ENCODE measurements around the gene TMEM171.

TMEM171 gene

GRCh38 chr5:73111536-73111935 lies 8.8 kb upstream of the TMEM171 start:
- in situ Hi-C loops (cut with HindIII; ENCODE audit: low pct_unique_long_range_greater_than_20kb, low sequenced_read_pairs), result no loop called here
- no peak for TF ChIP-seq JUND (IDR thresholded peaks at IDR 0.05; ENCODE audit: low read depth)
- DNase-seq (ENCODE audit: low read depth in 1 of 2, low spot score in 1 of 2), result no peak

DNA sequence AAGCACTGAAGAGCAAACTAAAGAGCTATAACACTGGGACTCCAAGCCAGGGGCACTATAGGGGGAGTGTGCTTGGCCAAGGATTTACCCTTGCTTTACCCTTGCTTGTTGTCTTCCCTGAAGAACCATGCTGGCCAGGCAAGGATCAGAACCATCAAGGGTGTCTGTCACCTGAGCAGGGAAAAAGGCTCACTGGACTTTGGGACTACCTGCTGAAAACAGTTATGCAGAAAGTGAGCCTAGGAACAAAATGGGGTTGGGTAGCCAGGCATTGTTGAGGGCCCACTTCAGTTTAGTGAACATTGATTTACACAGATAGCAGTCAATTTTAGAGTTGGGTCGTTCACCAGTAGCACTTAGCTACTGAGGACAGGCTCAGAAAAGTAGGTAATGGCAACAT lies 8.0 kb upstream of the TMEM171 start:
- no peak for TF ChIP-seq JUND (IDR thresholded peaks at IDR 0.05; ENCODE audit: low read depth)
- in situ Hi-C loops (cut with HindIII; ENCODE audit: low pct_unique_long_range_greater_than_20kb, low sequenced_read_pairs), result no loop called here
- DNase-seq (ENCODE audit: low read depth in 1 of 2, low spot score in 1 of 2), result no peak

DNA sequence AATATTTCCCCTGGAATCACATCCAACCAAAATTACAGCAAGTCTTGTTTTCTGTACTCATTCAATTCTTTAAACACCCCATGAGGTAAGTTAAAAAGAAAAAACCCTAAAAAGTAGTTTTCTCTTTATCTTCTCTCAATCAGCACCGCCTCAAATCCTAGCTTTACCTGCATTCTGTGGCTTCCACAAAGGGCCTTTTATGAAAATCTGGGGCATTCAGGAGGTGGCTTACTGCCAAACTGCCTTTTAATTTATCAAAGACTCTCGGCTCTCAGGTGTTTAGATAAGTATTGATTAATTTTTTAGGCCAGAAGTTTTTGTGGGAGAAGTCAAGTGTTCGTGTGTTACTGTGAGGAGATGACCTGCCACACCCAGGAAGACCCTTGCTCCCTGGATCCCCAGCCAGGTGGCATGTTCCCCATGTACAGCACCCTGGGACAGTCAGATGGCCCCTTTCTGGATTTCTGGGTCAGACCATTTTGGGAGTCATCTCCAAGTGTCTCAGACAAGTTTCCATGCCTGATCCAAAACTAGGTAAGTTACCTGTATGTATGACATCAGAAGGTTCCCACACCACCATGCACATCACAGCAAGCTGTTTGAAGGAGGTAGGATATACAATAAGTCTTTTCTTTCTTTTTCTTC lies 6.2 kb upstream of the TMEM171 start:
- TF ChIP-seq JUND (IDR thresholded peaks at IDR 0.05; ENCODE audit: low read depth), result no peak
- in situ Hi-C loops (cut with HindIII; ENCODE audit: low pct_unique_long_range_greater_than_20kb, low sequenced_read_pairs), result no loop called here
- DNase-seq (ENCODE audit: low read depth in 1 of 2, low spot score in 1 of 2), result no peak

DNA sequence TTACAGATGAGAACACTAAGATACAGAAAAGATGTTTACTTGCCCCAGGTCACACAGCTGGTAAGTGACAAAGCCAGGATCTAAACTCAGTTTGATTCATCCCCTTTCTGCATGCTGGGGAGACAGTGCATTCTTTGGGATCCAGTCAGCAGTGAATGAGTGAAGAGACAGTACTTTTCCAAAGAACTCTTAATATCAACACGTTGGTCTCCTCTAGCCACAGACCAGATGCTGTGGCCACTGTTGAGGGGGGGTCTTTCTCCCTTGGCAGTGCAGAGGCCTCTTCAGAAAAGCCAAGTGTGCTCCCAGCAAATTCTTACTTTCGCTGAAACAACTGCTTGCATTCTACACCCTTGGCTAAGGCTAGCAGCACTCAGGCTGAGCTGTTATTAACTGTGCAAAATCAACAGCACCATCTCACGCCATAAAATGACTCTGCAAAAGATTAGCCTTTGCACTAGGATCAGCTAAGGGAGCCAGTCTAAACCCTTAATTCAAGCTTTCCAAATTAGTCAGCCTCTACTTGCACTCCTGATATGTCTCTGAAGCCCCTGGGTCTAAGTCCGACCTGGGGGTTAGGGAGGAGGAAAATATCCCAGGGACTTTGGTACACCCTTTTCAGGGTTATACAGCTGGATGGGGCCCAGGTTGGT lies 4.8 kb upstream of the TMEM171 start:
- peak in 1 of 2 experiments; percentile 11 for DNase-seq (ENCODE audit: low read depth in 1 of 2, low spot score in 1 of 2)
- in situ Hi-C loops (cut with HindIII; ENCODE audit: low pct_unique_long_range_greater_than_20kb, low sequenced_read_pairs), result no loop called here
- TF ChIP-seq JUND (IDR thresholded peaks at IDR 0.05; ENCODE audit: low read depth), result no peak

DNA sequence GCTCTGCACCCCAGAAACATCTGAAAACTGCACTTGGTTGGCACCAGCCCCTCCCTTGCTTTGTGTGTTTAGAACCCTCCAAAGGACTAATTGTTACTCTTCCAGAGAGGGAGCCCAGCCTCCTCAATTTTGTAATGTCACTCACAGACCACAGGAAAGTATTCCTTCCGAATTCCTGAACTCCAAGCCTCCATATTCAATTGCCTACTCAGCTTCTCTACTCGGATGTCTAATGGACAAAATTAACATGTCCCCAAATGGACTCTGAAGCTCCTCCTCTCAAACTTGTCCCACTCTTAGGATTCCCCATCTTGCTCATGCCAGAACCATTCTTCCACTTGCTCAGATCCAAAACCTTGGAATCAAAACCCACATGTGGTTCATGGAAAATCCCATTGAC lies 3.9 kb upstream of the TMEM171 start:
- no peak for TF ChIP-seq JUND (IDR thresholded peaks at IDR 0.05; ENCODE audit: low read depth)
- in situ Hi-C loops (cut with HindIII; ENCODE audit: low pct_unique_long_range_greater_than_20kb, low sequenced_read_pairs), result no loop called here

DNA sequence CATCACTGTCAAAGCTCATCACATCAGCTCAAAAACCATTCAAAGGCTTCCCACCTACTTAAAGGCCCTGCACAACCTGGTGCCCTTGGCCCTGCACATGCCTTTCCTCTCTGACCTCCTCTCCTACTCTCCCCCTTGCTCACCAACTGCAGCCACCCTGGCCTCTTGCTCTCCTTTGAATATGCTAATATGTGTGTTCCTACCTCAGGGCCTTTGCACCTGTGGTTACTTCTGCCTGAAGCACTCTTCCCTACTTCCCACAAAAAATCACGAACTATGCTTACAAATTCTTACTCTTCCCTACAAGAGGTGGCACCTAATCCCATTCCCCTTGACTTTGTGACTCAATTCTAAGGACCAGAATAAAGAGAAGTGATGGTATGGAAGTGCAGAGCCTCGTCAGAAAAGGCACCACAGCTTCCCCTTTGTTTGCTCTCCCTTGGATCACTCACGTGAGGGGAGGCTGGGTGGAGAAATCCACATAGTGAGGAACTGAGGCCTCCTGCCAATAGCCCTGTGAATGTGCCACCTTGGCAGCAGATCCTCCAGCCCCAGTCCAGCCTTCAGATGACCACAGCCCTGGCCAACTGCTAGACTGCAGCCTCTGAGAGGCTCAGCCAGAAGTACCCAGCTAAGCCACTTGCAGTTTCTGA lies 3.2 kb upstream of the TMEM171 start:
- TF ChIP-seq JUND (IDR thresholded peaks at IDR 0.05; ENCODE audit: low read depth), result no peak
- in situ Hi-C loops (cut with HindIII; ENCODE audit: low pct_unique_long_range_greater_than_20kb, low sequenced_read_pairs), result no loop called here
- DNase-seq (ENCODE audit: low read depth in 1 of 2, low spot score in 1 of 2), result no peak

More for the DNA sequence above, 3.9 kb upstream of the TMEM171 start:
- DNase-seq (ENCODE audit: low read depth in 1 of 2, low spot score in 1 of 2), result no peak

GRCh38 chr5:73118391-73118973 lies 1.9 kb upstream of the TMEM171 start:
- no peak for TF ChIP-seq JUND (IDR thresholded peaks at IDR 0.05; ENCODE audit: low read depth)
- no peak for DNase-seq (ENCODE audit: low read depth in 1 of 2, low spot score in 1 of 2)
- in situ Hi-C loops (cut with HindIII; ENCODE audit: low pct_unique_long_range_greater_than_20kb, low sequenced_read_pairs), result no loop called here

DNA sequence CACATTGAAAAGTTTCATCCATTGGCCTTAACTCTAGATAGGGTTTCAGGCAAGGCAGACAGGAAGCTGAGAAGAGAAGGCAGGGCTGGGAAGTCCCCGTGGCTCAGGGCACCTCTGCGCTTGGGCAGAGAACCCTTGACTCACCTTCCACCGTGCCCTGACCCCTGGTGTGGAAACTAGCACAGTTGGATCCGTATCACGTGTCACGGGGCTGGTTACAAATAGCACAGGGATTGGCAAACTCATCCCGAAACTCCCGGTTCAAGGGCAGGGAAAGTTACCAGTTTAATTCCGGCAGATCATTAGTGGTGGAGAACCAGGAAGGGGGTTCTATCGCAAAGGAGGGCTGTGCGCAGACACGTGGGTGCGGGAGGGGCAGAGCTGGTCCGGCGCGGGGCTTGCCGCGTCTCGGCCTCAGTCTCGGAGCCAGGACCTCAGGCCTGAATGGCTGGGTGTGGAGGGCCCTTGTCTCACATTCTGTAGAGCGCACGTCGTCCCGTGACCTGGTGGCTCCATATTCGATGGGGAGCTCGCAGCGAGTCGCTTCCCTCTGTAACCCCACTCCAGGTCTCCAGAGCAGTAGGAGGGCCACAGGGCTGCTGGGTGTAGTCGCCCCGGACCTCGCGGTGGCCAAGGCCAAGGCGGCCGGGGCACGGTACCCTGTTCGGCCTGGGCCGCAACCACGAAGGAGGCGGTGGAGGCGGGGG lies 771 bp upstream of the TMEM171 start:
- in situ Hi-C loops (cut with HindIII; ENCODE audit: low pct_unique_long_range_greater_than_20kb, low sequenced_read_pairs), result no loop called here
- no peak for TF ChIP-seq JUND (IDR thresholded peaks at IDR 0.05; ENCODE audit: low read depth)
- no peak for DNase-seq (ENCODE audit: low read depth in 1 of 2, low spot score in 1 of 2)

DNA sequence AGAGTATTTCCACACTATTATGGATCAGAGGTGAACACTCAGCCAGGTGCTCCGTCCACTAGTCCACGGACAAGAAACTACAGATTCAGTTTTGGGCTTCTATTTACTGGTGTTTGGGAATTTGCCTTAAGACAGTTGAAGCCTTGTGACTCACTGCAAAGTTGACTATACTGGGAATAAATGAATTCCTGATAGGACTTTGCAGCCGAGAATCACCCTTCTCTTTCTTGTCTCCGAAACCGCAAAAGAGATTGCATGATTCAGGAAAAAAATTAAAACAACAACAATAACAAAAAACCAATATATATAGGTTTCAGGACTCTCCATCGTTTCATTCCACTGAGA lies 716 bp downstream of the TMEM171 start:
- no peak for TF ChIP-seq JUND (IDR thresholded peaks at IDR 0.05; ENCODE audit: low read depth)
- DNase-seq (ENCODE audit: low read depth in 1 of 2, low spot score in 1 of 2), result peak in 1 of 2 experiments; percentile 50
- in situ Hi-C loops (cut with HindIII; ENCODE audit: low pct_unique_long_range_greater_than_20kb, low sequenced_read_pairs), result no loop called here

- in situ Hi-C loops (cut with HindIII; ENCODE audit: low pct_unique_long_range_greater_than_20kb, low sequenced_read_pairs), result no loop called here
- no peak for TF ChIP-seq JUND (IDR thresholded peaks at IDR 0.05; ENCODE audit: low read depth)
- DNase-seq (ENCODE audit: low read depth in 1 of 2, low spot score in 1 of 2), result no peak
Measured at GRCh38 chr5:73122875-73123810, 2.8 kb downstream of the TMEM171 start.

DNA sequence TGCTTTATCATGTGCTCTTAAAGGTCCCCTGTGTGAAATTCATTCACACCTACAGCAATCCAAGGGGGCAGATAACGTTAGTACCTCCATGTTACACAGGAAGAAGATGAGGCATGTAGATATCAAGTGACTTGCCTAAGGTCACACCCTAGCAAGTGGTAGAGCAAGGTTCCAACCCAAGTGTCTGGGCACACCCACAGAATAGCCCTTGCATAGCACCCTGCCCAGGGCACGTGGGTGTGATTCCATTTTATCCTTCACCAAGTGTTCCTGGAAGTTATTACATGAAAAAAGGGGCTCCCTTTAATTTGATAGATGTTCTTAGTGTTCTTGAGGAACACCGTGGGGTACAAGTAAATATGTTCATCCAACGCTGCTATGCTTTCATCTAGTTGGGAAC lies 4.9 kb downstream of the TMEM171 start:
- TF ChIP-seq JUND (IDR thresholded peaks at IDR 0.05; ENCODE audit: low read depth), result no peak
- in situ Hi-C loops (cut with HindIII; ENCODE audit: low pct_unique_long_range_greater_than_20kb, low sequenced_read_pairs), result no loop called here
- DNase-seq (ENCODE audit: low read depth in 1 of 2, low spot score in 1 of 2), result no peak

DNA sequence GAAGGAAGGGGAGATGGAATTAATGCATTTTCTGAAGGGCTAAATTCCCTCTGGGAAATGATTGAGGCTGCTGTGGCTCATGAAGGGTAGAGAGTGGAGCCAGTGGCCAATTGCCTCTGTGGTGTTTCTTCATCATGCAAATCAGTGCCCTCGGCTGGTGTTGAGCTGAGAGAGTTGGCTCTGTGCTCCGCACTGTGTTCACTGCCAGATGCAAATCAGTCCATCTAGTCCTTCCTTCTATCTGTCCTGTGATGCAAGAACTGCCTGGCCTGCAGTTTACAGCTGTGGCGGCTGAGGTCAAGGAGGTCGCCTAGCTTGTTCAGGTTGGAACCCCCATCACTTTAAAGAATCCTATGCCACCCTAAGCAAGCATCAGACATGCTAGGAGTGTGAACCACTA lies 6.0 kb downstream of the TMEM171 start:
- TF ChIP-seq JUND (IDR thresholded peaks at IDR 0.05; ENCODE audit: low read depth), result no peak
- no peak for DNase-seq (ENCODE audit: low read depth in 1 of 2, low spot score in 1 of 2)
- in situ Hi-C loops (cut with HindIII; ENCODE audit: low pct_unique_long_range_greater_than_20kb, low sequenced_read_pairs), result no loop called here
